ENCODE measurements around the gene ASMTL.
"Not testable (repeated sequence)": the region's sequence is repeated elsewhere in the genome, so short reads cannot be mapped to it uniquely, and the experiment has no call there.

The ASMTL gene

GRCh38 chrX:1475481-1475880 is 22.8 kb upstream of the ASMTL start:
- DNase-seq (ENCODE audit: low read depth, low spot score), result no peak
- no peak overlapping the region for H3K4me3 ChIP-seq (ENCODE audit: low read depth, low read length)
- ChIA-PET CTCF (no interaction called here), POLR2A (no interaction called here)
- no peak for TF ChIP-seq CTCF (IDR thresholded peaks at IDR 0.05; ENCODE audit: insufficient read depth, low read length, missing control alignments)

DNA sequence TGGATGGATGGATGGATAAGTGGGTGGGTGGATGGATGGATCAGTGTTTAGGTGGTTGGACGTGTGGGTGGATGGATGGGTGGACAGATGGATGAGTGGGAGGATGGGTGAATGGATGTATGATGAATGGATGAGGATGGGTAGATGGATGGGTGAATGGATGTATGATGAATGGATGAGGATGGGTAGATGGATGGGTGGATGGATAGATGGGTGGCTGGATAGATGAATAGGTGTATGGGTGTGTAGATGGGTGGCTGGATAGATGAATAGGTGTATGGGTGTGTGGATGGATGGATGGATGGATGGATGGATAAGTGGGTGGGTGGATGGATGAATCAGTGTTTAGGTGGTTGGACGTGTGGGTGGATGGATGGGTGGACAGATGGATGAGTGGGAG is 21.9 kb upstream of the ASMTL start:
- CTCF ChIA-PET, POLR2A ChIA-PET: not testable (repeated sequence)

GRCh38 chrX:1472975-1473374 is 20.3 kb upstream of the ASMTL start:
- DNase-seq (ENCODE audit: low read depth, low spot score), result no peak
- POLR2A ChIA-PET, result no interaction called here
- no peak overlapping the region for H3K4me3 ChIP-seq (ENCODE audit: low read depth, low read length)

More for the DNA sequence above, 21.9 kb upstream of the ASMTL start:
- DNase-seq (ENCODE audit: low read depth, low spot score); H3K4me3 ChIP-seq (ENCODE audit: low read depth, low read length): not testable (repeated sequence)

GRCh38 chrX:1468250-1468772 is 15.6 kb upstream of the ASMTL start:
- ChIA-PET CTCF (no interaction called here), POLR2A (no interaction called here)
- no peak overlapping the region for H3K4me3 ChIP-seq (ENCODE audit: low read depth, low read length)
- no peak for DNase-seq (ENCODE audit: low read depth, low spot score)
- no peak for TF ChIP-seq CTCF (IDR thresholded peaks at IDR 0.05; ENCODE audit: insufficient read depth, low read length, missing control alignments)

More at GRCh38 chrX:1472975-1473374, 20.3 kb upstream of the ASMTL start:
- CTCF ChIA-PET, result no interaction called here
- no peak for TF ChIP-seq CTCF (IDR thresholded peaks at IDR 0.05; ENCODE audit: insufficient read depth, low read length, missing control alignments)

DNA sequence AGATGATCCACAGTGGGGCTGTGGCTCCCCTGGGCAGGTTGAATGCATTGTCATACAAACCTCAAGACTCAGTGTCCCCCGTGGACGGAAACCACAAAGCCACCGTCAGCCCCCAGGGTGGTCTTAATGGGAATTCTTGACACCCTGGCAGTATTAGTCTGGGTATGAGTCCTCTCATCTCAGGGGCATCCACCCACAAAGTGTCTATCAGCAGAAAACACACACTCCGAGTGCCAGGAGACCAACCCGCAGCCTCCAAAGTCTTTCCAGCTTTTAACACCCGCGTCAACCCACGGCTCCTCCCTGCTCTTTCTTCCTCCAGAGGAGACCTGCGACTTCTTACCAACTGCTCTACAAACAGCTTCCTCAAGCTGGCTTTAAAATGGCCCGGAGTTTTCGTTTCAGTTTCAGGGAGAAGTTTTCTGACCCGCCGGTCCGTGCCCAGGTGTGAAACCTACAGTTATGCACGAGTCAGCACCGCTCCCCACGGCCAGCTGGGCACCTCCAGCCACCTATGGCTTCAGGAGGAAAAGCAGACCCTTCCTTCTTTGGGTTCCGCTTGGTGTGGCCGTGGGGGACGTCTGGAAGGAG is 14.4 kb upstream of the ASMTL start:
- POLR2A ChIA-PET, result no interaction called here
- TF ChIP-seq CTCF (IDR thresholded peaks at IDR 0.05; ENCODE audit: insufficient read depth, low read length, missing control alignments), result no peak
- CTCF ChIA-PET, result no interaction called here
- no peak overlapping the region for H3K4me3 ChIP-seq (ENCODE audit: low read depth, low read length)
- no peak for DNase-seq (ENCODE audit: low read depth, low spot score)

GRCh38 chrX:1466232-1466661 is 13.5 kb upstream of the ASMTL start:
- H3K4me3 ChIP-seq (ENCODE audit: low read depth, low read length), result no peak overlapping the region
- no peak for DNase-seq (ENCODE audit: low read depth, low spot score)
- ChIA-PET POLR2A (no interaction called here), CTCF (no interaction called here)
- TF ChIP-seq CTCF (IDR thresholded peaks at IDR 0.05; ENCODE audit: insufficient read depth, low read length, missing control alignments), result no peak

Measured in AG04449 (cell line).